ENCODE data around the gene NPAS3.

Gene NPAS3

GRCh38 chr14:33515441-33515840, 576.8 kb downstream of the NPAS3 start:
- no peaks in the 10 kb centered on the region for H3K9me2 ChIP-seq (replicated peaks; ENCODE audit: insufficient read depth, low read length)
- H3K27ac ChIP-seq (ENCODE audit: low read length): no peak overlapping the region
- no peaks in the 10 kb centered on the region for H3K36me3 ChIP-seq (replicated peaks; ENCODE audit: insufficient read depth, low read length)
- H3K27me3 ChIP-seq (replicated peaks; ENCODE audit: insufficient read depth, low read length): no peaks in the 10 kb centered on the region
- H3F3A ChIP-seq (ENCODE audit: insufficient read depth, low read length): no peaks in the 10 kb centered on the region
- TF ChIP-seq EZH2phosphoT487 (IDR thresholded peaks at IDR 0.05; ENCODE audit: low read length) (no peak), CTCF (IDR thresholded peaks at IDR 0.05; ENCODE audit: low read length) (no peak), EZH2 (optimal IDR thresholded peaks at IDR 0.05; ENCODE audit: low read depth, low read length) (no peak)
- no peak overlapping the region for H3K4me2 ChIP-seq (ENCODE audit: low read depth, low read length)
- H4K20me1 ChIP-seq (ENCODE audit: insufficient read depth, low read length): no peaks in the 10 kb centered on the region
- no peak overlapping the region for H3K4me3 ChIP-seq (ENCODE audit: low read length)
- DNase-seq: no peak
- no peaks in the 10 kb centered on the region for H3K79me2 ChIP-seq (ENCODE audit: low read length)
- H2AFZ ChIP-seq (ENCODE audit: low read length): no peak overlapping the region
- no peaks in the 10 kb centered on the region for H3K4me1 ChIP-seq (ENCODE audit: low read length)
- no peaks in the 10 kb centered on the region for H3K9me3 ChIP-seq (replicated peaks; ENCODE audit: insufficient read depth, low read length)
- H3K9ac ChIP-seq (ENCODE audit: low read length): no peak overlapping the region

GRCh38 chr14:33515899-33516298, 577.2 kb downstream of the NPAS3 start:
- Histone ChIP-seq H3K4me1 (ENCODE audit: low read length) (no peaks in the 10 kb centered on the region), H3K4me2 (ENCODE audit: low read depth, low read length) (no peak overlapping the region), H3K9me2 (replicated peaks; ENCODE audit: insufficient read depth, low read length) (no peaks in the 10 kb centered on the region), H4K20me1 (ENCODE audit: insufficient read depth, low read length) (no peaks in the 10 kb centered on the region), H3K9ac (ENCODE audit: low read length) (no peak overlapping the region), H3F3A (ENCODE audit: insufficient read depth, low read length) (no peaks in the 10 kb centered on the region), H3K9me3 (replicated peaks; ENCODE audit: insufficient read depth, low read length) (no peaks in the 10 kb centered on the region), H3K79me2 (ENCODE audit: low read length) (no peaks in the 10 kb centered on the region), H3K27me3 (replicated peaks; ENCODE audit: insufficient read depth, low read length) (no peaks in the 10 kb centered on the region), H2AFZ (ENCODE audit: low read length) (no peak overlapping the region), H3K27ac (ENCODE audit: low read length) (no peak overlapping the region), H3K4me3 (ENCODE audit: low read length) (no peak overlapping the region), H3K36me3 (replicated peaks; ENCODE audit: insufficient read depth, low read length) (no peaks in the 10 kb centered on the region)
- no peak for DNase-seq
- no peak for TF ChIP-seq CTCF (IDR thresholded peaks at IDR 0.05; ENCODE audit: low read length)
- TF ChIP-seq EZH2phosphoT487 (IDR thresholded peaks at IDR 0.05; ENCODE audit: low read length): no peak
- TF ChIP-seq EZH2 (optimal IDR thresholded peaks at IDR 0.05; ENCODE audit: low read depth, low read length): no peak

DNA sequence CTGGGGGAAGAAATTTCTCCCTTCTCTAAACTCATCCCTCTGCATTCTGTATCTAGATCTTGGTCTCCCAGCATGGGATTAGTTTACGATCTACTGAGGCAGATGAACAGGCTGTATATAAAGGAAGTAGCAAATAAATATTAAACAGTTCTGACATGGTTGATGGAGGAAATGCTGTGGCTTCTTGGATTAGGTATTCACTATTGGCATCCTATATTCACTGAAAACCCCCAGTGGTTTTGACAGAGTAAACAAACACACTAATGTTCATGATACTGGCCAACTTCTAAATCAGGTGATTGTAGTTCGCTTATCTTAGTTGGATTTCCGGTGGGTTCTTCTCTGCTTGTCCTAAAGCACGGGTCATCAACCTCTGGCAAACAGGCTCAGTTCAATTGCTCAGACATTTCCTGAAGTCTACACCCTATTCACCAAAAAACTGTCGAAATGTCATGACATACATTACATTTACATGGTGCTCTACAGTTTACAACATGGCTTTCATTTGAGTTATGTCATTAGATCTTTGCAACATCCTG, 578.3 kb downstream of the NPAS3 start:
- Histone ChIP-seq H3K9me3 (replicated peaks; ENCODE audit: insufficient read depth, low read length) (no peaks in the 10 kb centered on the region), H3K27me3 (replicated peaks; ENCODE audit: insufficient read depth, low read length) (no peaks in the 10 kb centered on the region), H3K9ac (ENCODE audit: low read length) (no peak overlapping the region), H3K79me2 (ENCODE audit: low read length) (no peaks in the 10 kb centered on the region), H3K4me2 (ENCODE audit: low read depth, low read length) (no peak overlapping the region), H3K36me3 (replicated peaks; ENCODE audit: insufficient read depth, low read length) (no peaks in the 10 kb centered on the region), H3K4me3 (ENCODE audit: low read length) (no peak overlapping the region), H3K9me2 (replicated peaks; ENCODE audit: insufficient read depth, low read length) (no peaks in the 10 kb centered on the region), H2AFZ (ENCODE audit: low read length) (no peak overlapping the region), H3F3A (ENCODE audit: insufficient read depth, low read length) (no peaks in the 10 kb centered on the region), H3K4me1 (ENCODE audit: low read length) (no peaks in the 10 kb centered on the region), H4K20me1 (ENCODE audit: insufficient read depth, low read length) (no peaks in the 10 kb centered on the region), H3K27ac (ENCODE audit: low read length) (no peak overlapping the region)
- TF ChIP-seq CTCF (IDR thresholded peaks at IDR 0.05; ENCODE audit: low read length) (no peak), EZH2phosphoT487 (IDR thresholded peaks at IDR 0.05; ENCODE audit: low read length) (no peak), EZH2 (optimal IDR thresholded peaks at IDR 0.05; ENCODE audit: low read depth, low read length) (no peak)
- no peak for DNase-seq
